GM18861 (cell line): ENCODE data around the gene STAG1.
"Not testable (repeated sequence)": the region's sequence is repeated elsewhere in the genome, so short reads cannot be mapped to it uniquely, and the experiment has no call there.

Source experiments
- ATAC-seq: cut with Tn5 transposase; IDR thresholded peaks from one replicate; pipeline ENCODE4 v1.9.1; 2021; ENCODE audit not compliant: unreplicated experiment

STAG1 gene

GRCh38 chr3:136708333-136708985, 43.7 kb downstream of the STAG1 start:
- no peak for ATAC-seq

- no peak for ATAC-seq
These were observed 48.7 kb downstream of the STAG1 start for GRCh38 chr3:136703429-136703828.

- no peak for ATAC-seq
These were observed 52.8 kb downstream of the STAG1 start for GRCh38 chr3:136699271-136699828.

GRCh38 chr3:136698361-136698760, 53.8 kb downstream of the STAG1 start:
- no peak for ATAC-seq

- no peak for ATAC-seq
These were observed 55.4 kb downstream of the STAG1 start for GRCh38 chr3:136696797-136697196.

- ATAC-seq, result no peak
These were observed 57.9 kb downstream of the STAG1 start for GRCh38 chr3:136694321-136694720.

- no peak for ATAC-seq
These were observed 61.6 kb downstream of the STAG1 start for GRCh38 chr3:136690599-136690998.

- no peak for ATAC-seq
These were observed 66.3 kb downstream of the STAG1 start for GRCh38 chr3:136685882-136686281.

GRCh38 chr3:136682740-136683312, 69.4 kb downstream of the STAG1 start:
- no peak for ATAC-seq

- ATAC-seq, result no peak
These were observed 73.2 kb downstream of the STAG1 start for GRCh38 chr3:136678981-136679380.

- no peak for ATAC-seq
These were observed 76.2 kb downstream of the STAG1 start for GRCh38 chr3:136676009-136676408.

- no peak for ATAC-seq
These were observed 76.9 kb downstream of the STAG1 start for GRCh38 chr3:136675150-136675858.

- ATAC-seq, result no peak
These were observed 79.7 kb downstream of the STAG1 start for GRCh38 chr3:136672457-136672856.

- ATAC-seq, result no peak
These were observed 80.3 kb downstream of the STAG1 start for GRCh38 chr3:136671921-136672320.

GRCh38 chr3:136670166-136670565, 82.0 kb downstream of the STAG1 start:
- ATAC-seq, result no peak

- no peak for ATAC-seq
These were observed 85.1 kb downstream of the STAG1 start for GRCh38 chr3:136667081-136667480.

- ATAC-seq, result not testable (repeated sequence)
These were observed 85.9 kb downstream of the STAG1 start for GRCh38 chr3:136666301-136666700.

GRCh38 chr3:136664771-136665170, 87.4 kb downstream of the STAG1 start:
- no peak for ATAC-seq

GRCh38 chr3:136661282-136661681, 90.9 kb downstream of the STAG1 start:
- no peak for ATAC-seq

GRCh38 chr3:136658946-136659682, 93.1 kb downstream of the STAG1 start:
- ATAC-seq, result no peak

- no peak for ATAC-seq
These were observed 94.7 kb downstream of the STAG1 start for GRCh38 chr3:136657526-136657925.
